SK-N-SH treated with all-trans-retinoic acid at 6 μM for 48 hours (cell line): ENCODE data around the gene TEP1.

Experiments
- ARNTL ChIP-seq: fragments of 450-650 bp; formaldehyde crosslinking; IDR thresholded peaks from 2 replicates; pipeline ENCODE4 v1.5.0; 2020; ENCODE audit warnings: low read depth, mild to moderate bottlenecking, moderate library complexity, borderline replicate concordance
- CSDC2 ChIP-seq: fragments of 250-450 bp; sonication (Bioruptor Pico); IDR thresholded peaks from 2 replicates; pipeline ENCODE4 v1.5.0; 2020; ENCODE audit warnings: mild to moderate bottlenecking, moderate library complexity
- SNAI2 ChIP-seq: fragments of 250-450 bp; sonication (Bioruptor Pico); IDR thresholded peaks from 2 replicates; pipeline ENCODE4 v1.5.0; 2020; ENCODE audit warnings: mild to moderate bottlenecking, moderate library complexity
- TOX ChIP-seq: fragments of 250-450 bp; sonication (Bioruptor Pico); IDR thresholded peaks from 2 replicates; pipeline ENCODE4 v1.8.0; 2021; ENCODE audit warnings: mild to moderate bottlenecking, moderate library complexity, borderline replicate concordance
- ZC3H10 ChIP-seq: fragments of 250-450 bp; sonication (Bioruptor Pico); IDR thresholded peaks from 2 replicates; pipeline ENCODE4 v1.5.1; 2021; ENCODE audit warnings: mild to moderate bottlenecking, moderate library complexity
- ZFP30 ChIP-seq: fragments of 450-650 bp; formaldehyde crosslinking; IDR thresholded peaks from 2 replicates; pipeline ENCODE4 v1.5.0; 2022; ENCODE audit warnings: mild to moderate bottlenecking, moderate library complexity
- ZNF565 ChIP-seq: fragments of 450-650 bp; formaldehyde crosslinking; conservative IDR thresholded peaks from 2 replicates; pipeline ENCODE4 v1.5.0; 2020; ENCODE audit warnings: low read depth, mild to moderate bottlenecking, moderate library complexity
- TF ChIP-seq, protein P1 (sequence below): fragments of 250-450 bp; sonication (Bioruptor Pico); IDR thresholded peaks from 2 replicates; pipeline ENCODE4 v1.5.0; 2020; ENCODE audit warnings: mild to moderate bottlenecking, moderate library complexity

DNA sequence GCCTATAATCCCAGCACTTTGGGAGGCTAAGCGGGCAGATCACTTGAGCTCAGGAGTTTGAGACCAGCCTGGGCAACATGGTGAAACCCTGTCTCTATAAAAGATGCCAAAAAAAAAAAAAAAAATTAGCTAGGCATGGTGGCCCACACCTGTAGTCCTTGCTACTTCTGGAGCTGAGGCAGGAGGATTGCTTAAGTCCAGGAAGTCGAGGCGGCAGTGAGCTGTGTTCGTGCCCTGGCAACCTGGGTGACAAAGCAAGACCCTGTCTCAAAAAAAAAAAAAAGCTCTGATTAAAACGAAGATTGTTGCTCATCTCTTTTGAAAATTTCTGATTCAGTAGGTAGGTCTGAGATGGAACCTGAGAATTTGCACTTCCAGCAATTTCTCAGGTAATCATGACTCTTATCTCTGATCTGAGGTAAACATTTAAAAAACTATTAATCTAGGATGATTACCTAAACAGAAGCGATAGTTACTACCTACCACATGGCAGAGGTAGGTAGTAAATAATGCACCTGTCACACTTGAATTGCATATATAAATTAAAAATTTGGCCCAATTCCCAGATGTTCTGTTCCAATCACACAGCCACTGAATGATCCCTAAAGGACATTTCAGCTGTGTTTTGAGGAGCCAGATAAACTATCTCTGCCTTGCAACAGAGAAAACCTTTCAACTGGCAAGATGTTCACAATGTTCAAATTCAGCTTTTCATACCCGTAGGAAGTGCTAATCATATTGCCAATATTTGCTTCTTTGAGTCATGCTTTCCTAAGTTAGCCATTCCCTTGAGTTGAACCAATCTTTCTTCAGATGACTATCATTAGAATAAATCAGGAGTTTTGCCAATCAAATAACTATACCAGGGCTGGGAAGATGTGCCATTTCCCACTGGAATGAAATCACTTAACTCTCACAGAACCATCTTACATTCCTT is 4.2 kb upstream of the TEP1 start:
- TF ChIP-seq ZC3H10 (CRISPR knock-in tag) (no peak), ARNTL (CRISPR knock-in tag) (no peak), TOX (CRISPR knock-in tag) (no peak), ZNF565 (CRISPR knock-in tag) (no peak), ZFP30 (CRISPR knock-in tag) (no peak), SNAI2 (CRISPR knock-in tag) (no peak), CSDC2 (CRISPR knock-in tag) (no peak)
- TF ChIP-seq, protein P1, sequence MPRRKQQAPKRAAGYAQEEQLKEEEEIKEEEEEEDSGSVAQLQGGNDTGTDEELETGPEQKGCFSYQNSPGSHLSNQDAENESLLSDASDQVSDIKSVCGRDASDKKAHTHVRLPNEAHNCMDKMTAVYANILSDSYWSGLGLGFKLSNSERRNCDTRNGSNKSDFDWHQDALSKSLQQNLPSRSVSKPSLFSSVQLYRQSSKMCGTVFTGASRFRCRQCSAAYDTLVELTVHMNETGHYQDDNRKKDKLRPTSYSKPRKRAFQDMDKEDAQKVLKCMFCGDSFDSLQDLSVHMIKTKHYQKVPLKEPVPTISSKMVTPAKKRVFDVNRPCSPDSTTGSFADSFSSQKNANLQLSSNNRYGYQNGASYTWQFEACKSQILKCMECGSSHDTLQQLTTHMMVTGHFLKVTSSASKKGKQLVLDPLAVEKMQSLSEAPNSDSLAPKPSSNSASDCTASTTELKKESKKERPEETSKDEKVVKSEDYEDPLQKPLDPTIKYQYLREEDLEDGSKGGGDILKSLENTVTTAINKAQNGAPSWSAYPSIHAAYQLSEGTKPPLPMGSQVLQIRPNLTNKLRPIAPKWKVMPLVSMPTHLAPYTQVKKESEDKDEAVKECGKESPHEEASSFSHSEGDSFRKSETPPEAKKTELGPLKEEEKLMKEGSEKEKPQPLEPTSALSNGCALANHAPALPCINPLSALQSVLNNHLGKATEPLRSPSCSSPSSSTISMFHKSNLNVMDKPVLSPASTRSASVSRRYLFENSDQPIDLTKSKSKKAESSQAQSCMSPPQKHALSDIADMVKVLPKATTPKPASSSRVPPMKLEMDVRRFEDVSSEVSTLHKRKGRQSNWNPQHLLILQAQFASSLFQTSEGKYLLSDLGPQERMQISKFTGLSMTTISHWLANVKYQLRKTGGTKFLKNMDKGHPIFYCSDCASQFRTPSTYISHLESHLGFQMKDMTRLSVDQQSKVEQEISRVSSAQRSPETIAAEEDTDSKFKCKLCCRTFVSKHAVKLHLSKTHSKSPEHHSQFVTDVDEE (CRISPR knock-in tag), result no peak
